ENCODE data around the gene LYZL1. TPM values are rescaled to one million over a fixed set of nuclear protein-coding genes. Genes with fewer than 3 reads are reported as not detected.

LYZL1 gene
- total and polyA plus RNA-seq, 9 of the 15 experiments (the other 6 are each of a cell fraction or from before 2014, with no cell fraction given) = not detected

GRCh38 chr10:29239569-29240472, 49.0 kb upstream of the LYZL1 start:
- Histone ChIP-seq H3K79me2 (ENCODE audit: control insufficient read depth, insufficient read depth, low read length) (no peaks in the 10 kb centered on the region), H3K36me3 (ENCODE audit: control insufficient read depth, insufficient read depth, low read length) (no peaks in the 10 kb centered on the region), H3K9ac (ENCODE audit: insufficient read depth in 1 of 2, low read depth in 2 of 2, low read length in 2 of 2) (no peak overlapping the region), H3K27ac (ENCODE audit: extremely low read depth, low read depth, low read length) (no peak overlapping the region), H3K4me3 (no peak overlapping the region), H4K20me1 (replicated peaks; ENCODE audit: control insufficient read depth, insufficient read depth, low read length) (no peaks in the 10 kb centered on the region), H3K4me2 (ENCODE audit: insufficient read depth, low read length) (no peak overlapping the region), H3K9me3 (replicated peaks; ENCODE audit: control insufficient read depth, insufficient read depth, low read depth, low read length) (no peaks in the 10 kb centered on the region), H2AFZ (ENCODE audit: low read depth, low read length) (no peak overlapping the region), H3K27me3 (ENCODE audit: control insufficient read depth in 2 of 2, insufficient read depth in 2 of 2, low read length in 2 of 2) (peaks cover 14 to 26% of the 10 kb centered on the region in 2 experiments; a peak in 3 of 5 replicates), H3K9me1 (ENCODE audit: control insufficient read depth, insufficient read depth, low read length) (no peaks in the 10 kb centered on the region), H3K4me1 (replicated peaks in 1 of 2; ENCODE audit: control insufficient read depth in 2 of 2, insufficient read depth in 2 of 2, low read length in 2 of 2) (no peaks in the 10 kb centered on the region)
- in situ Hi-C loops (cut with MboI) = loop anchor here (5.0 kb wide), 1 partner anchor 62 kb away; no protein-coding TSS in a partner anchor
- ChIA-PET POLR2A (no interaction called here), CTCF (ENCODE audit: low intra/inter-chr PET ratio) (interaction anchor here (0.5 to 2.6 kb wide), 5 partner anchors 65 to 575 kb away, joined by 3 to 17 read pairs (median 3); no protein-coding TSS in a partner anchor)
- WGBS (ENCODE audit: insufficient coverage, low coverage, missing lambda C conversion rate) = 5% methylated on average over 15 of the region's 15 CpGs
- peak; percentile 97 for ATAC-seq
- no TSS peak for BruUV-seq (replicated peaks)
- peak; percentile 43 to 68 (median 53) for DNase-seq (ENCODE audit: extremely low read depth in 1 of 4, low spot score in 3 of 4)
- intact Hi-C loops (cut with micrococcal nuclease) = loop anchor here (1.0 kb wide), 1 partner anchor 64 kb away; no protein-coding TSS in a partner anchor
- FAIRE-seq = peak; percentile 95
- TF ChIP-seq RFX1 (IDR thresholded peaks at IDR 0.05) (no peak), CTCF (IDR thresholded peaks at IDR 0.05 in 2 of 3, conservative IDR thresholded peaks at IDR 0.05 in 1 of 3; ENCODE audit: insufficient read depth in 2 of 3, low read depth in 1 of 3, low read length in 3 of 3) (peak; percentile 84 to 87 (median 87)), TEAD2 (tag; IDR thresholded peaks at IDR 0.05) (peak; percentile 51; the same call in 1 of the 2 replicates), MAFF (IDR thresholded peaks at IDR 0.05; ENCODE audit: low read length) (no peak), STAG1 (CRISPR knock-in tag; IDR thresholded peaks at IDR 0.05; ENCODE audit: borderline replicate concordance) (peak; percentile 24; the same call in 1 of the 2 replicates), RBM25 (IDR thresholded peaks at IDR 0.05; ENCODE audit: low read depth, low read length, severe bottlenecking) (peak; percentile 57), PYGO2 (tag; IDR thresholded peaks at IDR 0.05) (no peak), KLF16 (IDR thresholded peaks at IDR 0.05) (0 out of 2 replicates have a peak, but pooled peaks have one; percentile 21), CTCFL (IDR thresholded peaks at IDR 0.05; ENCODE audit: borderline replicate concordance, insufficient read depth, low read depth, low read length, poor library complexity, severe bottlenecking) (peak; percentile 3), NR3C1 (CRISPR knock-in tag; IDR thresholded peaks at IDR 0.05) (no peak), TEAD1 (CRISPR knock-in tag; IDR thresholded peaks at IDR 0.05) (peak; percentile 56 to 82; a peak in 3 of 4 replicates), NELFE (IDR thresholded peaks at IDR 0.05; ENCODE audit: insufficient read depth, insufficient read length) (no peak), MTA3 (IDR thresholded peaks at IDR 0.05; ENCODE audit: borderline replicate concordance) (no peak)
- TF ChIP-seq, protein P1, sequence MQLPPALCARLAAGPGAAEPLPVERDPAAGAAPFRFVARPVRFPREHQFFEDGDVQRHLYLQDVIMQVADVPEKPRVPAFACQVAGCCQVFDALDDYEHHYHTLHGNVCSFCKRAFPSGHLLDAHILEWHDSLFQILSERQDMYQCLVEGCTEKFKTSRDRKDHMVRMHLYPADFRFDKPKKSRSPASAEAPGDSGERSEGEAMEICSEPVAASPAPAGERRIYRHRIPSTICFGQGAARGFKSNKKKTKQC (CRISPR knock-in tag; IDR thresholded peaks at IDR 0.05) = no peak
- TF ChIP-seq, protein P2, sequence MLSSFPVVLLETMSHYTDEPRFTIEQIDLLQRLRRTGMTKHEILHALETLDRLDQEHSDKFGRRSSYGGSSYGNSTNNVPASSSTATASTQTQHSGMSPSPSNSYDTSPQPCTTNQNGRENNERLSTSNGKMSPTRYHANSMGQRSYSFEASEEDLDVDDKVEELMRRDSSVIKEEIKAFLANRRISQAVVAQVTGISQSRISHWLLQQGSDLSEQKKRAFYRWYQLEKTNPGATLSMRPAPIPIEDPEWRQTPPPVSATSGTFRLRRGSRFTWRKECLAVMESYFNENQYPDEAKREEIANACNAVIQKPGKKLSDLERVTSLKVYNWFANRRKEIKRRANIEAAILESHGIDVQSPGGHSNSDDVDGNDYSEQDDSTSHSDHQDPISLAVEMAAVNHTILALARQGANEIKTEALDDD (IDR thresholded peaks at IDR 0.05) = no peak
